GM21526 (cell line): ENCODE data around the gene PARD3B.
A peak's percentile ranks its signal among the peaks of the same experiment; 100 is the strongest.

Source experiments
- ATAC-seq: cut with Tn5 transposase; IDR thresholded peaks from one replicate; pipeline ENCODE4 v1.9.1; 2021; ENCODE audit warnings: moderate library complexity; ENCODE audit not compliant: unreplicated experiment, low FRiP score

The PARD3B gene

GRCh38 chr2:205654878-205655605 is 1109.8 kb downstream of the PARD3B start:
- ATAC-seq: no peak

DNA sequence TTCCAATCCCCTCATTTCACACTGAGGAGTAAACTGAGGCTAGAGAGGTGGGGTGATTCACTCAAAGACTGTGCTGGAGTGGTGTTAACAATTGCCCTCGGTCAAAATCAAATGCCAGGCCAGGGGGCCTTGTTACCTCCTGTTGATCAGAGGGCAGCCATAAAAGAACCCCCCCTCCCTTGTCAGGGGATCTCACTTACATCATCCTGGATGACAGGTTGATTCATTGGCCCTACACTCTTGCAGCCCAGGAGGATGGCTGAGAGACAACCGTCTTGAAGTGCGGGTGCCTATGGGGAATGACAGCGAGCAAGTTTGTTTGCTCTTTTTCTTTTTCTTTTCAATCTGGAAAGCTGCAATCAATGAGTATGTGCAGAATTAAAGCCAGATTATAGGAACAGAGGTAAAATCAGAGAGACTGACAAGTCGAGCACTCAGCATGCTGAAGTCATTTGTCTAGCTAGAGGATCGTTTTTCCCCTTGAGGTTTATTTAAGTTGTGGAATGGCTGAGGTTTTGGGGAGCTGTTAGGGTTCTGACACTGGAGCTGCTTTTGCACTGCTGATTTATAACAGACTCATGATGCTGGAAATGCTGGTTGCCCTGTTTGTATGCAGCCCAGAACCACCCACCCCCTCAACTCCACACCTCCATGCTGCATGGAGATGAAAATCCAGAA is 1110.6 kb downstream of the PARD3B start:
- ATAC-seq: no peak

DNA sequence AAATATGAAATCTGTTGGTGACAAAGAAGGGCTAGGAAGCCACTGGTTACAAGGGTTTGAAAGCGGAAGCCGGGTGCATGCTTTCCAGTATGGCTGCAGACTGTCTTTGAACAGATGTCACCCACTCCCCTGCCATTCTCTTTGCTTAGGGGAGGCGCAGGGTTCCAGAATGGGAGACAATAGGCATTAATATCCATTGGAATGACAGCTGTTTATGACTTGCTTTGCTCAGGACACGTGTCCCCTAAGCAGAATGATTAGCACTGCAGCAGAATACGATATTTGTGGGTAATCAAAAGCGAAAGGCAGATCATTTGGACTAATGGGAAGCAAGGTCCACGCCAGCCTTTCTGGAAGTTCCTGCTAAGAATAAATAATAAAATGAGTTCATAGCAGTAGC is 1111.2 kb downstream of the PARD3B start:
- ATAC-seq: no peak

- ATAC-seq: no peak
Observed at GRCh38 chr2:205656941-205657340, 1111.7 kb downstream of the PARD3B start.

DNA sequence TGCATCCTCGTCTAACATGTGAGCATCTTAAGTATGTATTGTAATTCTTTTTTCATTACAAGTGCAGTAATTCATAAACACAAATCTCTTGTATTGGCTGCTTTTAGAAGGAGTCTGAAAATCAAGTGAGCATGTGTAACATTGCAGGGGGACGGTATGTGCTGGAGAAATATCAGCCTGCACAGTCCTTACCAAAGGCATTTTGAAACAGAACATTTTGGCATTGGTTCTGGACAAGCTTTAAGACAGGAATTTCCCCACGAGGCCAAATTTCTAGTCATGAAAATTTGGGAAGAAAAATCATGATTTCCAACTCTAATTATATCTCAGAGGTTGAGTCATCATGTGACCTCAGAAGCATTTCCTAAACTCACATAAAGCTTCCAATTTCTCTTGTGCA is 1112.3 kb downstream of the PARD3B start:
- ATAC-seq: no peak

DNA sequence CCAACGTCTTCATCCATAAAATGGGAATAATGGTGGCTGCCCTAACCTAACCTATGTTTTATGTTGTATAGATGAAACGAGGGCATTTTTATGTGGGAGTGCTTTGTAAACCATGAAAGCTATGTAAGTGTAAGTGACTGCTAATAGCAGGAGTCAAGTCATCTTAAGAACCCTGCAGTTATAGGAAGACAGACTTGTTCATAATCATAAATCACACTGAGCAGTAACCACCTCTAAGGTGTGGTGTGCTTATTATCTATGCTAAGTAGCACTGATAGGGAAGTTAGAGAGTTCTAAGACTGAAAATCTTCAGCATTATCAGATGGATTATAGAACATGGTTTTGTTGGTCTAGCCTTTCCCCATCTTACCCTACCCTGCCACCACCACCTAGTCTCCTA is 1112.8 kb downstream of the PARD3B start:
- ATAC-seq: no peak

DNA sequence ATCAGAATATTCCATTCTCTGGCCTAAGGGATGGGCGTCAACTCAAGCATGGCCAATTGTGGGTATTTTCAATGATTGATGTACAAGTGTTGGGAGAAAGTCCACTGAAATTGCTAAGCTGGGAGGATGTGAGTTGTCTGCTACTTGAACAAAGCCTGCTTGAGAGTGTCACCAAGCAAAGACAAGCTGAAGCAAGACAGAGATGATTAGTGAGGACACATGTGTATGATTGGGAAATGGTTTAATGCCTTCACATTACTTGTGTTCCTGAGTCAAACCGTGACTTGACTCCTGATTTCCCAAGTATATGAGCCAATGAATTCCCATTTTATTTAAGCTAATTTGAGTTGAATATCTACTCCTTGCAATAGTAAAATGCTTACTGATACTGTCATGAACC is 1113.3 kb downstream of the PARD3B start:
- ATAC-seq: no peak

- no peak for ATAC-seq
Observed at GRCh38 chr2:205659922-205660321, 1114.6 kb downstream of the PARD3B start.

GRCh38 chr2:205660521-205661124 is 1115.3 kb downstream of the PARD3B start:
- ATAC-seq: peak; percentile 73

DNA sequence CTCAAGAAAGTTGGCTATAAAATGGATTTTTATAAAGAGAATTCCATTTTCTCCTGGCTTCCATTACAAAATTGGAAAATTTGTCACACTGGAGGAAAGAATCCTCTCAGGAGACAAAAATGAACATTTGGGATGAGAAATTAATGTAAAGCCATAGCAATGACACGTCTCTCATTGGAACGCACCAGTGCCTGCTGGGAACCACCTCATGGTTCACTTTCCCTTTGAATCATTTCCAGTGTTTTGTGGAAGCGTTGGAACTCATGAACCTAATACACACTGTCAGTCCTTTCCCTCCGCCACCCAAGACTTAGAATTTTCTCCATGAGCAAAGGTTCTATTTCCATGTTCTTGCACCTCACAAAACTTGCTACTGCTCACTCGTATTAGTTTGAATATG is 1116.0 kb downstream of the PARD3B start:
- no peak for ATAC-seq

GRCh38 chr2:205662206-205662965 is 1117.1 kb downstream of the PARD3B start:
- ATAC-seq: no peak

GRCh38 chr2:205665791-205666190 is 1120.5 kb downstream of the PARD3B start:
- ATAC-seq: no peak
